HepG2 (cell line): ENCODE data around the gene TMEM87A. TPM values are rescaled to one million over a fixed set of nuclear protein-coding genes. Genes with fewer than 3 reads are reported as not detected.

Experiments
- AGO2 ChIP-seq: fragments of 200-400 bp; formaldehyde crosslinking; optimal IDR thresholded peaks from 2 replicates; pipeline ENCODE3; 2017; ENCODE audit warnings: mild to moderate bottlenecking, low read depth, low read length, moderate library complexity
- AHR ChIP-seq: IDR thresholded peaks from 2 replicates; pipeline ENCODE4 v1.6.1; 2018; ENCODE audit warnings: missing genetic modification reagents, missing compliant biosample characterization
- CENPX ChIP-seq: sonication (generic); formaldehyde crosslinking; IDR thresholded peaks from 2 replicates; pipeline ENCODE4 v1.9.0; 2021; ENCODE audit warnings: mild to moderate bottlenecking, missing genetic modification reagents, moderate library complexity
- CREB1 ChIP-seq, 2 experiments: fragments of 450-650 bp in 1 of 2; IDR thresholded peaks; 2 replicates each; pipeline ENCODE4 v1.6.1; 2016 to 2017; ENCODE audit warnings: control low read depth in 1 of 2, mild to moderate bottlenecking in 1 of 2, missing compliant biosample characterization in 1 of 2, missing genetic modification characterization in 1 of 2
- ERF ChIP-seq: IDR thresholded peaks from 2 replicates; pipeline ENCODE4 v1.6.1; 2018; ENCODE audit warnings: missing biosample characterization, missing genetic modification reagents
- GATAD2A ChIP-seq: IDR thresholded peaks from 2 replicates; pipeline ENCODE4 v1.6.1; 2016
- HES4 ChIP-seq: sonication (generic); formaldehyde crosslinking; IDR thresholded peaks from 2 replicates; pipeline ENCODE4 v1.9.0; 2021; ENCODE audit warnings: mild to moderate bottlenecking, missing genetic modification reagents, borderline replicate concordance
- KDM1A ChIP-seq: IDR thresholded peaks from 2 replicates; pipeline ENCODE4 v1.6.1; 2016; ENCODE audit warnings: missing compliant biosample characterization
- NCOA1 ChIP-seq: sonication (generic); formaldehyde crosslinking; IDR thresholded peaks from 2 replicates; pipeline ENCODE4 v1.9.0; 2021; ENCODE audit warnings: missing genetic modification reagents
- PHB2 ChIP-seq: fragments of 450-650 bp; IDR thresholded peaks from 2 replicates; pipeline ENCODE4 v1.6.1; 2018; ENCODE audit not compliant: partially characterized antibody
- RBFOX2 ChIP-seq: fragments of 200-400 bp; formaldehyde crosslinking; IDR thresholded peaks from 2 replicates; pipeline ENCODE4 v1.6.1; 2017; ENCODE audit warnings: low read depth, mild to moderate bottlenecking, low read length
- SIN3B ChIP-seq: fragments of 150-350 bp; IDR thresholded peaks from 2 replicates; pipeline ENCODE4 v1.6.1; 2014; ENCODE audit warnings: low read length
- SP1 ChIP-seq, 2 experiments: fragments of 450-650 bp in 1 of 2; sonication (generic) in 1 of 2; formaldehyde crosslinking in 1 of 2; IDR thresholded peaks; 2 replicates each; pipeline versions ENCODE4 v1.4.0 to v1.6.1; 2016 to 2020; ENCODE audit warnings: missing genetic modification reagents in 1 of 2
- ZBTB49 ChIP-seq: sonication (generic); formaldehyde crosslinking; IDR thresholded peaks from 2 replicates; pipeline ENCODE4 v1.4.0; 2020; ENCODE audit warnings: missing genetic modification reagents, borderline replicate concordance
- ZMYM3 ChIP-seq: sonication (generic); formaldehyde crosslinking; IDR thresholded peaks from 2 replicates; pipeline ENCODE4 v1.5.1; 2020; ENCODE audit warnings: mild to moderate bottlenecking, missing genetic modification reagents
- ZNF138 ChIP-seq: sonication (generic); formaldehyde crosslinking; IDR thresholded peaks from 2 replicates; pipeline ENCODE4 v1.5.0; 2020; ENCODE audit warnings: mild to moderate bottlenecking, low read depth, missing genetic modification reagents
- ZNF441 ChIP-seq: sonication (generic); formaldehyde crosslinking; IDR thresholded peaks from 2 replicates; pipeline ENCODE4 v1.7.0; 2021; ENCODE audit warnings: missing genetic modification reagents, borderline replicate concordance
- ZNF503 ChIP-seq: sonication (generic); formaldehyde crosslinking; IDR thresholded peaks from 2 replicates; pipeline ENCODE4 v1.4.0; 2020; ENCODE audit warnings: missing genetic modification reagents
- ZNF564 ChIP-seq: sonication (generic); formaldehyde crosslinking; IDR thresholded peaks from 2 replicates; pipeline ENCODE4 v1.8.1; 2023; ENCODE audit warnings: mild to moderate bottlenecking, missing genetic modification reagents
- ZNF629 ChIP-seq: sonication (generic); formaldehyde crosslinking; conservative IDR thresholded peaks from 2 replicates; pipeline ENCODE4 v1.5.0; 2020; ENCODE audit warnings: missing genetic modification reagents
- ZNF652 ChIP-seq: IDR thresholded peaks from 2 replicates; pipeline ENCODE4 v1.6.1; 2016; ENCODE audit warnings: low read depth, borderline replicate concordance
- ZNF776 ChIP-seq: sonication (generic); formaldehyde crosslinking; IDR thresholded peaks from 2 replicates; pipeline ENCODE4 v1.4.0; 2020; ENCODE audit warnings: mild to moderate bottlenecking, missing genetic modification reagents
- ZNF883 ChIP-seq: sonication (generic); formaldehyde crosslinking; IDR thresholded peaks from 2 replicates; pipeline ENCODE4 v1.5.1; 2020; ENCODE audit warnings: mild to moderate bottlenecking, missing genetic modification reagents; ENCODE audit errors: not compliant biosample characterization
- ZSCAN30 ChIP-seq: sonication (generic); formaldehyde crosslinking; IDR thresholded peaks from 2 replicates; pipeline ENCODE4 v1.5.0; 2020; ENCODE audit warnings: mild to moderate bottlenecking, missing genetic modification reagents
- polyA plus RNA-seq, 8 experiments: library from polyadenylated mRNA; depleted of rRNA in 3 of 8; stranded (reverse) in 7 of 8; unstranded in 1 of 8; fragments of >200 nt; fragmentation: Illumina TruSeq in 4 of 8; extraction: Trizol in 4 of 8; gene quantifications; 2 replicates each; pipeline versions ENCODE4 v1.2.1 to v1.2.3, GENCODE V29; 2011 to 2016; ENCODE audit warnings: low read depth in 4 of 8, missing spikeins in 1 of 8, mixed read lengths in 1 of 8; ENCODE audit not compliant: insufficient read depth in 1 of 8
- total RNA-seq, 5 experiments: library from RNA; depleted of rRNA; stranded (reverse); fragments of >200 nt; fragmentation: Illumina TruSeq; extraction: Trizol; gene quantifications; 2 replicates each; pipeline ENCODE4 v1.2.3, GENCODE V29; 2016; ENCODE audit warnings: low read depth in 1 of 5
- TF ChIP-seq, protein P1 (sequence below): IDR thresholded peaks from 2 replicates; pipeline ENCODE4 v1.6.1; 2016; ENCODE audit warnings: mild to moderate bottlenecking

The TMEM87A gene
- total and polyA plus RNA-seq, 2 of the 13 experiments (the other 11 are each of a cell fraction or from before 2014, with no cell fraction given): 20.2 to 42.8 TPM

- TF ChIP-seq ZSCAN30 (CRISPR knock-in tag) (no peak), RBFOX2 (no peak), AHR (no peak), ZNF776 (CRISPR knock-in tag) (no peak), ZNF652 (CRISPR knock-in tag) (0 out of 2 replicates have a peak, but pooled peaks have one; percentile 38), ZNF883 (CRISPR knock-in tag) (no peak), CREB1 (IDR thresholded peaks at IDR 0.05) (no peak), CREB1 (CRISPR knock-in tag; IDR thresholded peaks at IDR 0.05) (peak; percentile 13; the same call in 1 of the 2 replicates), KDM1A (CRISPR knock-in tag) (no peak), ERF (CRISPR knock-in tag) (no peak), NCOA1 (CRISPR knock-in tag) (no peak), PHB2 (no peak), ZMYM3 (CRISPR knock-in tag) (no peak), ZBTB49 (CRISPR knock-in tag) (no peak), AGO2 (no peak), ZNF441 (CRISPR knock-in tag) (no peak), SP1 (IDR thresholded peaks at IDR 0.05) (no peak), SP1 (CRISPR knock-in tag; IDR thresholded peaks at IDR 0.05) (no peak), ZNF138 (CRISPR knock-in tag) (no peak), ZNF564 (no peak), ZNF503 (CRISPR knock-in tag) (no peak), SIN3B (no peak), HES4 (CRISPR knock-in tag) (no peak), GATAD2A (peak; percentile 44; the same call in 1 of the 2 replicates), CENPX (CRISPR knock-in tag) (no peak), ZNF629 (CRISPR knock-in tag) (no peak)
- TF ChIP-seq, protein P1, sequence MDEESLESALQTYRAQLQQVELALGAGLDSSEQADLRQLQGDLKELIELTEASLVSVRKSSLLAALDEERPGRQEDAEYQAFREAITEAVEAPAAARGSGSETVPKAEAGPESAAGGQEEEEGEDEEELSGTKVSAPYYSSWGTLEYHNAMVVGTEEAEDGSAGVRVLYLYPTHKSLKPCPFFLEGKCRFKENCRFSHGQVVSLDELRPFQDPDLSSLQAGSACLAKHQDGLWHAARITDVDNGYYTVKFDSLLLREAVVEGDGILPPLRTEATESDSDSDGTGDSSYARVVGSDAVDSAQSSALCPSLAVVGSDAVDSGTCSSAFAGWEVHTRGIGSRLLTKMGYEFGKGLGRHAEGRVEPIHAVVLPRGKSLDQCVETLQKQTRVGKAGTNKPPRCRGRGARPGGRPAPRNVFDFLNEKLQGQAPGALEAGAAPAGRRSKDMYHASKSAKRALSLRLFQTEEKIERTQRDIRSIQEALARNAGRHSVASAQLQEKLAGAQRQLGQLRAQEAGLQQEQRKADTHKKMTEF: no peak
These were observed 46.6 kb downstream of the TMEM87A start (continued) for GRCh38 chr15:42226648-42227047.
